Ascending aorta (tissue), 2 donors: ENCODE measurements around the gene RAB1A. TPM values are rescaled to one million over a fixed set of nuclear protein-coding genes. Genes with fewer than 3 reads are reported as not detected.
A peak's percentile ranks its signal among the peaks of the same experiment; 100 is the strongest.
"Not testable (repeated sequence)": the region's sequence is repeated elsewhere in the genome, so short reads cannot be mapped to it uniquely, and the experiment has no call there.

Source experiments
- DNase-seq, 2 donors: peaks; one replicate each; pipeline ENCODE4 v3.0.0-alpha.2; 2019; ENCODE audit warnings: low spot score in 2 of 2
- H3K27ac ChIP-seq, 2 donors: fragments of 200-600 bp; sonication (generic); one replicate each; pipeline ENCODE4 v1.5.1; 2016 to 2017; ENCODE audit warnings: mild to moderate bottlenecking in 1 of 2
- H3K27me3 ChIP-seq: fragments of 200-600 bp; sonication (generic); one replicate; pipeline ENCODE4 v1.5.1; 2017
- H3K36me3 ChIP-seq, 2 donors: fragments of 200-600 bp; sonication (generic); one replicate each; pipeline ENCODE4 v1.5.1; 2016
- H3K4me1 ChIP-seq, 2 donors: fragments of 200-600 bp; sonication (generic); one replicate each; pipeline ENCODE4 v1.5.1; 2016 to 2017; ENCODE audit warnings: mild to moderate bottlenecking in 1 of 2
- H3K4me3 ChIP-seq, 2 donors: fragments of 200-600 bp; sonication (generic); one replicate each; pipeline ENCODE4 v1.5.1; 2016 to 2017; ENCODE audit warnings: mild to moderate bottlenecking in 1 of 2
- H3K9me3 ChIP-seq, 2 donors: fragments of 200-600 bp; sonication (generic); one replicate each; pipeline ENCODE4 v1.5.1; 2016
- CTCF ChIP-seq, 3 experiments: fragments of 200-600 bp in 2 of 3; fragments of 450-650 bp in 1 of 3; sonication (generic) in 2 of 3; IDR thresholded peaks; one replicate each; pipeline ENCODE4 v1.5.1; 2016 to 2019; ENCODE audit warnings: antibody characterized with exemption in 3 of 3, mild to moderate bottlenecking in 1 of 3, moderate library complexity in 1 of 3
- intact Hi-C: fragments of 100-400 bp; cut with DNase I; formaldehyde crosslinking; loops from one replicate; pipeline ENCODE4 v1.15.1; 2023
- total RNA-seq: library from RNA; depleted of rRNA; stranded (reverse); fragments of >200 nt; gene quantifications from one replicate; pipeline ENCODE4 v1.1.0, GENCODE V29; 2016

RAB1A gene
- total RNA-seq, 1 donor from 2014 or later = 56.4 TPM

- intact Hi-C loops = loop anchor here (1.0 to 2.0 kb wide), 6 partner anchors 66 to 306 kb away; partner anchors contain the start of genes CEP68, SLC1A4 and SPRED2
- Histone ChIP-seq H3K9me3 (no peaks in the 10 kb centered on the region), H3K4me3 (peak overlapping the region; percentile 71 to 99), H3K27me3 (no peaks in the 10 kb centered on the region), H3K4me1 (peaks cover 14 to 29% of the 10 kb centered on the region in 2 donors), H3K36me3 (no peaks in the 10 kb centered on the region), H3K27ac (peak overlapping the region; percentile 87 to 99)
- no peak for TF ChIP-seq CTCF (IDR thresholded peaks at IDR 0.05)
- DNase-seq = no peak
Measured at GRCh38 chr2:65130664-65131175, 814 bp upstream of the RAB1A start.

GRCh38 chr2:65129286-65129825 lies 550 bp downstream of the RAB1A start:
- Histone ChIP-seq H3K9me3 (no peaks in the 10 kb centered on the region), H3K27me3 (no peaks in the 10 kb centered on the region), H3K27ac (peak overlapping the region; percentile 98 to 99), H3K4me3 (peak overlapping the region; percentile 87 to 99), H3K36me3 (no peaks in the 10 kb centered on the region), H3K4me1 (peaks cover 14 to 34% of the 10 kb centered on the region in 2 donors)
- intact Hi-C loops = no loop called here
- no peak for TF ChIP-seq CTCF (IDR thresholded peaks at IDR 0.05)
- peak in 1 of 2 donors; percentile 78 for DNase-seq

GRCh38 chr2:65128297-65129190 lies 1.4 kb downstream of the RAB1A start:
- DNase-seq = peak in 1 of 2 donors; percentile 69
- Histone ChIP-seq H3K27me3 (no peaks in the 10 kb centered on the region), H3K4me3 (peak overlapping the region; percentile 87 to 99), H3K27ac (peak overlapping the region; percentile 98 to 99), H3K9me3 (no peaks in the 10 kb centered on the region), H3K36me3 (no peaks in the 10 kb centered on the region), H3K4me1 (peaks cover 14 to 35% of the 10 kb centered on the region in 2 donors)
- intact Hi-C loops = no loop called here
- no peak for TF ChIP-seq CTCF (IDR thresholded peaks at IDR 0.05)

- intact Hi-C loops = loop anchor here (2.0 kb wide), 1 partner anchor 19 kb away; no protein-coding TSS in a partner anchor
- not testable (repeated sequence) for H3K27me3 ChIP-seq, H3K9me3 ChIP-seq, H3K36me3 ChIP-seq
- peaks cover 16 to 37% of the 10 kb centered on the region in 2 donors for H3K4me1 ChIP-seq
- H3K27ac ChIP-seq = peak overlapping the region in 1 of 2 donors; percentile 56
- DNase-seq = peak in 1 of 2 donors; percentile 67
- peak overlapping the region in 1 of 2 donors; percentile 16 for H3K4me3 ChIP-seq
Measured at GRCh38 chr2:65125457-65125856, 4.4 kb downstream of the RAB1A start.

GRCh38 chr2:65122313-65122712 lies 7.6 kb downstream of the RAB1A start:
- Histone ChIP-seq H3K36me3 (no peaks in the 10 kb centered on the region), H3K9me3 (no peaks in the 10 kb centered on the region), H3K4me3 (no peak overlapping the region), H3K27me3 (no peaks in the 10 kb centered on the region), H3K27ac (no peak overlapping the region), H3K4me1 (peaks cover 7 to 48% of the 10 kb centered on the region in 2 donors)
- no peak for DNase-seq
- intact Hi-C loops = no loop called here
- no peak for TF ChIP-seq CTCF (IDR thresholded peaks at IDR 0.05)
